Measurements from ENCODE around the gene RELL2.

GRCh38 chr5:141633871-141634561 lies 2.8 kb upstream of the RELL2 start:
- TF ChIP-seq CTCF (IDR thresholded peaks at IDR 0.05; ENCODE audit: low read depth, low read length, poor library complexity, severe bottlenecking) (no peak), EZH2phosphoT487 (IDR thresholded peaks at IDR 0.05; ENCODE audit: borderline replicate concordance, low read length) (no peak)

Measured in DOHH2 (cell line).